ENCODE measurements around the gene SEPTIN10.
A peak's percentile ranks its signal among the peaks of the same experiment; 100 is the strongest.

Gene SEPTIN10

DNA sequence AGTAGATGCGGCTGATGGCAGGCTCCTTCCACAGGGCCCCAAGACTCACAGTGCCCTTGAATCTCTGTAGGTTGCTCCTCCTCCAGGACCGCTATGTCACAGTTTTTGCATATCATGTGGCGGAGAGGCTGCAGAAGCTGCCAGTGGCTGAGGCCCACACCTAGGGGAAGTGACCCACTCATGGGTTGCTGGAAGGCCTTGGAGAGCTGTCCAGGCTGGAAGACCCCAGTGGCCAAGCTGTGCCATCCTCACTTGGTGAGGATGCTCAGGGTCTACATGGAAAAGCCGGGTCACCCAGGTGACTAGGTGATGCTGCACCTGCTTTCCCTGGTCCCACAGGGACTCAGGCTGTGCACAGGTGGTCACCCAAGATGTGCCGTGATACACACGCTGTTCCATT is 90.6 kb downstream of the SEPTIN10 start:
- DNase-seq (ENCODE audit: low read depth in 2 of 2): no peak

DNA sequence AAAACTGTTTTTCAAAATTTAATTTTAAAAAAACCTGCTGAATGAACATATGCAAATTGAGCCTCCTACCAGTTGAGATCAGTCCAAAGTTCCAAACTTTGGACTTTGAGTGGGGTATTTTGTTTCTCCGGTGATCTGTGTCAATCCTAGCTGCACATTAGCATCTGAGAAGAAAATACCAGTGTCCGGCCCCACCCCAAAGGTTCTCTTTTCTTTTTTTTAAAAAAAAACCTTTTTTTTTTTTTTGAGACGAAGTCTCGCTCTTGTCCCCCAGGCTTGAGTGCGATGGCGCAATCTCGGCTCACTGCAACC is 91.7 kb downstream of the SEPTIN10 start:
- no peak for DNase-seq (ENCODE audit: low read depth in 2 of 2)

DNA sequence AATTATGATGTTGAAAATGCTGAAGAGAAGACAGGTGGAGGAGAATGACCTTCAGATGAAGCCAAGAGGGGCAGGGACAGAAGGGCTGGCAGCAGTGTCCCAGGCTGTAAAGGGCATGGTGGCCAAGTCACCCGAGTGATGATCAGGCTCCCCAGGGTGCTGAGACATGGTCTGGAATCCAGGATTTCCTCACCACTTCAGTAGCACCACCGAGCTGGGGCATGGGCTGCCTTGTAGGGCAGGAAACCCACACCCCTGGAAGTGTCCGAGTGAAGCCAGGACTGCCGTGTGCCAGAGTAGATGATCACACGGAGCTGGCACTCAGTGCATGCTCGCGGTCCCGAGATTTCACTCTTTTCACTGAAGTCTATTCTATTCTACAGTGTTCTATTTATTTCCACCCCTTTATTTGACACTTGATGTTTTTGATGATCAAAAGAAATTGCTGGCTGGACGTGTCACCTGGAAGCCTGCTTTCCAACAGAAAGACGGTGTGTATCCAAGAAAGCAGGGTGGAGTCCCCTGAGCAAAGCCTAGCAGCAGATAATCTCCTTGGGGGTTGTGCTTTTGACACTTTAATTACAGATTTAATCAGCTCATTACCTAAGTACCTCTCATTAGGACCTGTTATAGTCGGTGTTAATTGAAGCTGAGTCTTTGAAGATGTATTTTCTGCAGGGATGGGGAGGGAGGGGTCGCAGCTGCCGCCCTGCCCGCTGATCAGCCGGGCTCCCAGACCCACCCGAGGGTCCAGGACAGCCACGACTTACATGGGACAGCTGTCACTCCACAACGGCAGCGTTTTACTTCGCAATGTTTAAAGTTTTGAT is 92.3 kb downstream of the SEPTIN10 start:
- DNase-seq (ENCODE audit: low read depth in 2 of 2): no peak

DNA sequence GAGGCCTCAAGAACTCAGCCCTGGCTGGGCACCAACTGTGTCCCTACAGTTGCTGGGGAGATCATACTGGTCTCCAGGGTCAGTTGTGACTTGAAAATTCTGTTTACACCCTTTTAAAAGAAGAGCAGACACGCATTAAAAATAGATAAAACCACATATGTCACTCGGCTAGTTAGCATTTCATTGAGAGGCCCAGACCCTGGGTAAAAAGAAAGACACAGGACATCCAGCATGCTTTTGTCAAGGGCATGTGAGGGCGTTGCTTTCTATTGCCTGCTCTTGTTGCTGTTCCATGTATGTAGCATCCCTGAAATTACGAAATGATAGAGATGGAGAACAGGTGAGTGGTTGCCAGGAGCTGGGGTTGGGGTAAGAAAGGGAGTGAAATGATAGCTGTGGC is 94.3 kb downstream of the SEPTIN10 start:
- no peak for DNase-seq (ENCODE audit: low read depth in 2 of 2)

DNA sequence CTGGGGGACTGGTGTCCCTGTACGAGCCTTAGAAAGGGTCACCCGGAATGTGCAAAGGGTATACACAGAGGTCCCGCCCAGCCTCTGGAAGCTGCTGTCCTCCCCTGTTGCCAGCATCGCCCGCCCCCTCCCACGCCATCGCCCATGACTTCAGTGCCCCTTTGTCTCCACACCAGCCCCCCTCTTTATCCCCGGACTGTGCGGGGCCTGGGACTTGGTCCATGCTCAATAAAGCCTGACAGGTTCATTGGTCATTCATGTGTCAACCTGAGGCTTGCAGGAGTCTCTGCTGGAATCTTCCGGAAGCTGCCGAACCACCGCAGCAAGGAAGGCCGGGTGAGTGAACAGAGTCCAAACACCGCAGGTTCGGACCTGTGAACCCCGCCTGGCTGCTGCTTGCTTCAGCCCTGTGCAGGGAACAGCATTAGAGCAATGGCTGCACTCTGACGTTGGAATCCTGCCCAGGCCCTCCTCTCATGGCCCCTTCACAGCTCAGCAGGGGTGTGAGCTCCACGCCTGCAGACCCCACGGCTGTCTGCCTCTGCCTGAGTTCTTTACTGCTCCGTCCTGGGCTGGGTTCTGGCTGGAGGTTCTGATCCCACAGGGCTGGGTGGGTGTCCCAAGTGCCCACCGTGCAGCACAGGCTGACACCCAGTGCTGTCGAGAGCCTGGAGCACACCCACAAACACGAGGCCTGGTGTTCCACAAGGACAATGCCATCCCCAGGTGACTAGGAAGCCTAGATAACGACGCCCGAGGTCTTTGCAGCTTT is 96.5 kb downstream of the SEPTIN10 start:
- DNase-seq (ENCODE audit: low read depth in 2 of 2): no peak

DNA sequence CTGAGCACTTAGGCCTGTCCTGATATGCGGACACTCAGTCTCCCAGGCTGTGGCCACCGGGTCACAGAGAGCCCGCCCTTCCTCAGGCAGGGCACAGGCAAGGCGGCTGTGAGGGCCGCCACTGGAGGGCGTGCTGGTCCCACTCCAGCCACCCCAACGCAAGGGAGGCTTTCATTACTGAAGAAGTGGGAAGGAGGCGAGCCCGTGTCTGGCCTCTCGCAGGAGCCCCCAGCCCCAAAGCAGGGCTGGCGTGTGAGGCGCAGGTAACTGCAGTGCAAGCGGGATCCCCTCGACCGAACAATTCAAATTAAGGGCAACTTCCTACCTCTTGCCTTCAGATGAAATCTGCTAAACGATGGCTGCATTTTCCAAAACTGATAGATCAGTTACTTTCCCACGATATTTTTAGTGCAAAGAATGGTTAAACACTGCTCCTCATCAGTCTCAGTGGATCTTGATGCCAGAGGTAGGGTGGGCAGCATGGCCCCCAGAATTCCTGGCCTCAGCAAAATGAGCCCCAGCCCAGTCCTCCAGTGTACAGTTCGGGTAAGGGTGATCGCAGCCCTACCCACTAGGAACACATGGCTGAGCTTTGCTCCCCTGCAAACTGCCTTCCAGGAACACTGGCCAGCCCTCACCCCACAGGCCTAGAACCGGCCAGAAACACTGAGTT is 97.2 kb downstream of the SEPTIN10 start:
- no peak for DNase-seq (ENCODE audit: low read depth in 2 of 2)

DNA sequence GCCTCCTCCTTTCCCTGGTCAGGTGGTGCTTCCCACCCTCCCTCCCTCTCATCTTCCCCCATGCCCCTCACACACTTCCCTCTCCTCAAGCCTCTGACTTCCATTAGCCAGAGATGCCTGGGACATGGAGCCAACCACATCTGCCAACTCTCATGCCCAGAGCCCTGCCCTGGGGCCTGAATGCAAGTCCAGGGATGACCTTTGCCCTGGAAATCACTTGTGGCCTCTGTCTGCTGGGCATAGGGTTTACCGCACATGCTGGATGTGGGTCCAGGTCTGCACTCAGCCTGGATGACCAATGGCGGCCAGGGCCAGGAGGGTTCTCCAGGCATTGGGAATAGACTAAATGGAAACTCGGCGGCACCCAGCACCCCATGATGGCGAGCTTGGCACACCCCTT is 98.9 kb downstream of the SEPTIN10 start:
- DNase-seq (ENCODE audit: low read depth in 2 of 2): no peak

DNA sequence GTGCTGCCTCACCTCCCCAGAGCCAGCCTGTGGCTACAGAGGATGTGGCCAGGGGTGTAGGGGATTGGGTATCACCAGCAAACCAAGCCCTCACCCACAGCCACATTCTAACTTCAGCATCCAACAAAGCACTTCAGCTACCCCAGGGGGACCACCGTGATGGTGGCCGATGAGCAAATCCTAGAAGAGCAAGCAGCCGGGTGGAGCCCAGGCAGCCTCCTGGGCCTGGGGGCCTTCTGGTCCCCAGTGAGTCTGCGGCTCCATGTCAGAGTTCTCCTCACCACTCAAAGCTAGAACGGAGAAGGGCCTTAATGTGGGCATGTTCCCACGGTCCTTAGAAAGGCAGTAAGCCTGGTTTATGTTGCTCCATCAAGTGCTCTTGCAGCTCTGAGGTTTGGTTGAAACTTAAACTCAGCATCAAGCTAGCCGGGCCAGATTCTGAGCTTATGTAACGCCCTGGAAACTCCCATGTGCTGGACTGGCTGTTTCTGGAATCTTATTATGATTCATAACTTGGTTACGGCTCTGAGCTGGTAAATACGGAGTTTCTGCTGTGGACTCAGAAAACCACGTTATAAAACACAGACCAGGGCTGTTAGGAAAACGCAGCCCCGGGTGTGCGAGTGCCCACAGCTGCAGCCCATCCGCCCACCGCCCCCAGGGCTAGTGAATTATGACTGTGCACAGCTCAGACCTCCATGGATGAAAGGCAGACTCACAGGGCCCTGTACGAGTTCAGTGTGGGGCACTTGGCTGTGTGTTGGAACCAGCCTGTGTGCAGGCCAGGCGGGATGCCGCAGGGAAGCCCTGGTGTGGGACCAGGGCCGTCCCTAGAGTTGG is 99.8 kb downstream of the SEPTIN10 start:
- no peak for DNase-seq (ENCODE audit: low read depth in 2 of 2)

DNA sequence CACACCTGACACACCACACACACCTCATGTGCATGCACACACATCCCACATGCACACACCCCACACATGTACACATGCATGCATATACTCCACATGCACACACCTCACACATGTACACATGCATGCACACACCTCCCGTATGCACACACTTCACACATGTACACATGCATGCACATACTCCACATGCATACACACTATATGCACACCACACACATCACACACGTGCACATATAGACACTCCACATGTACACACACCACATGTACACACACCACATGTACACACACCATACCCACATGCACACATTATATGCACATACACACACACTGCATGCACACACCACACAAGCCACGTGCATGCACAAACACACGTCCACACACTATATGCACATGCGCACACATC is 100.5 kb downstream of the SEPTIN10 start:
- no peak for DNase-seq (ENCODE audit: low read depth in 2 of 2)

DNA sequence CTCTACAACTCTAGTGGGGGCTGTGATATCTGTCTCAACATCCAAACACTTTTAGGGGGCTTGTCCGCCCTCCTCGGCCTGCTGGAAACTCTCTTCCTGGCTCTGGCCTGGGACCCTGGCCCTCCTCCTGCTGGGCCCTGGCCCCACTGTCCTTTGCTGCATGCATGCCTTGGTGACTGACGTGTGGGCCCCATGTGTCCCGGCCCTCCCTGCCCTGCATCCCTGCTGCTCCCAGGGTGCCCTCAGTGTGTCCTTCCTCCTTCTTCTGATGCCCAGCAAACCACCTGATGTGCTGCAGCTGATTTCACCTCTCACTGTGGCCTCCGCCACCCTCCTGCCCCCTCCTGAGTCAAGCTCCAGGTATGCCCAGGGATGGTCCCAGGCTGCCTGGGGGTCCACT is 101.7 kb downstream of the SEPTIN10 start:
- no peak for DNase-seq (ENCODE audit: low read depth in 2 of 2)

DNA sequence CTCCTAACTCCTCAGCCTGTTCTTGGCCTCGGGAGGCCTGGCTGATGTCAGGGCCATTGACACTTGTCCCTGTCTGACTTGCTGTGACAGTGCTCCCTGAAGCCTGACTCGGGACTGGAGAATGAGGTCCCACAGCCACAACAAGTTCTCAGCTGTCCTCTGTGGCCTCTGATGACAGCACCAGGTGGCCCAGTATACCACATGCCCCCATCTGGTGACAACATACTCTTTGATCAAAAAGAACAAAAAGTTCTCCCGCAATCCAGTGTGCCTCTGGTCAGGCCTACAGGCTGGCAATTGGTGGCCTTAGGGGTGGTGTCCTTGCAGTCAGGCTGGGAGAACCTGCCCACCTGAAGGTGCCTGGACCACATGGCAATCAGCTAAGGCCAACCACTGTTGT is 102.6 kb downstream of the SEPTIN10 start:
- no peak for DNase-seq (ENCODE audit: low read depth in 2 of 2)

DNA sequence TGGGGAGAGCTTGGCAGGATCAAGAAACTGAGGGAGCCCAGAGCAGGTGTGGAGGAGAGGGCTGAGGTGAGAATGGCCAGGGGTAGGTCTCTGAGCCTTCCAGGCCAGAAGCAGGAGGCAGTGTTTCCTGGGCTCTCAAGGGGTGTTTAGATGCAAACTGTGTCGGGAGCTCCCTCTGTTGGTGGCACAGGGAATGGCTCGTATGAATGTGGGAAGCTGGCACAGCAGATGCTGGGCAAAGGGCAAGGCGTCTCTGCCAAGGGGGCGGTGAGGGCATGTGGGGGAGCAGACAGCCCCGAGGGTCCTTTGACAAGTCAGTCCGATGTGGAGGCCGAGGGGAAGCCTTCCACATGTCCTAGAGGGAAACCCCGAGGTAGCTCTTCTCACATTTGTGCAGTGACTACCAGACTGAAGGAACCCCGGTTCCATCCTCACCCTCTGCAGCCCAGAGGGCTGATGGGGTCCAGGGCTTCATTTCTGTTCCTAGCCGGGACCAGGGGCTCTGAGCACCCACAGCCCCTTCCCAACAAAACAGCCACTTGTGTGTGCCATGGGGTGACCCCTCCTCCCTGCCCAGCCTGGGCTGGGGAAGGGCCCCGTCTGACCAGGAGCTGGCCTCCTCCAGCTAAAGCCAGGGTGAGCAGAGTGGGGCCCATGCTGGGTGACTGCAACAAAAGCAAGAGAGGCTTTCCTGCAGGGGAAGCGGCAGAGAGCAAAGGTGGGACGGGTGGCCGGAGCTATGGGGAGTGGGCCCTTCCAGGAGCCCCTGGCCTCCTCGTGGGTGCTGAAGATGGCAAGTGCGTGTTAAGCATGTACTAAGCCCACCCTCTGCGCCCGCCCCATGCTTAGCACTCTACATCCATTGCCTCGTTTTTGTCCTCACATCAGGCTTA is 103.4 kb downstream of the SEPTIN10 start:
- peak; percentile 48 to 50 for DNase-seq (ENCODE audit: low read depth in 2 of 2)

DNA sequence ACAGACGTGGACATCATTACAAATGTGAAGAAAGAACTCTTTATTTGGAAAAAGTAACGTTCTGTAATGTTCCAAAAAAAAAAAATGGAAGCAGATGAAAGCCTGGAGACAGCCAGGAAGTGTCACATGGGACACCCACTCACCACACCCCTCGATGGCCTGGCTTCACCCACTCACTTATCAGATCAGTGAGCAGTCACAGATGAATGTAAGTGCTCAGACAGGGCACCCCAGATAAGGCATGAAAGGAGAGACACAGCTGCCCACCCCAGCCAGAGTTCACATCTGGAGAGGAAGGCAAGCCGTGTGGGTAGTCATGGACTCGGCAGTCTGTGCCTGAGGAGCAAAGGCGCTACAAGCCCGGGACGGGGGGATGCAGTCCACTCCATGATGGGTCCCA is 105.2 kb downstream of the SEPTIN10 start:
- DNase-seq (ENCODE audit: low read depth in 2 of 2): no peak

DNA sequence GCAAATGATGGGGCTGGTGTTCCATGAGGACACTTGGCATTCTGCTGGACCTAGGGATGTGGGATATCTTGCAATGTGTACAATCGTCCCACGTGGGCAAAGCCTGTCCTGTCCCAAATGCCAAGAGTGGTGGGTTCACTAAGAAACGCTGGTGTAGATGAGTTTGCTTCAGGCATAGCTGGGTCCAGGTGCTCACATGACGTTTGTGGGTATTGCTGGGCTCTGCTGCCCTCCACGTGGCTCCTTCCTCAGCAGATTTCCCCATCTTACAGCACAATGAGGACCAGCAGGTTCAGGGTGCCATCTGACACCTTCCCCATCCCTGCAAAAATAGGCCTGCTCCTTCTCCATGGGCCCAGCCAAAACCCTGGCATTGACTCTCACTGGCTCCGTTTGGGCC is 105.9 kb downstream of the SEPTIN10 start:
- DNase-seq (ENCODE audit: low read depth in 2 of 2): no peak

DNA sequence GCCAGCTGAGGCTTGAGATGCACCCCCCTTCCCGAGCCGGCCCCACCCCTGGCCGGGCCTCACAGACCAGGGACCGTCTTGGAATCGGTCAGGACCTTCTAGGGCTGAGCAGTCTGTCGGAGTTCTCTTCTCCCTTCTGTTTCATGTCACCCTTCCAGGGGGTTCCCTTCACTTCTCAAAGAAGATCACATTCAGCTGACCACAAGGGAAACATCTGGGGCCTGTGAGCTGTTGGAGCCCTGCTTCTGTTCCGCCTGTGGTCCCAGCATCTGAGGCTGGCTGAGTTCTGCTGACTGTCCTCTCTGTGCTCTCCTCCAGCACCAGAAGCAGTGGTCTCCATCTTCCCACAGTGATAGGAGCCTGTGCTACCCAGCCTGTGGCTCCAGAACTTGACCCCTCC is 106.5 kb downstream of the SEPTIN10 start:
- no peak for DNase-seq (ENCODE audit: low read depth in 2 of 2)

DNA sequence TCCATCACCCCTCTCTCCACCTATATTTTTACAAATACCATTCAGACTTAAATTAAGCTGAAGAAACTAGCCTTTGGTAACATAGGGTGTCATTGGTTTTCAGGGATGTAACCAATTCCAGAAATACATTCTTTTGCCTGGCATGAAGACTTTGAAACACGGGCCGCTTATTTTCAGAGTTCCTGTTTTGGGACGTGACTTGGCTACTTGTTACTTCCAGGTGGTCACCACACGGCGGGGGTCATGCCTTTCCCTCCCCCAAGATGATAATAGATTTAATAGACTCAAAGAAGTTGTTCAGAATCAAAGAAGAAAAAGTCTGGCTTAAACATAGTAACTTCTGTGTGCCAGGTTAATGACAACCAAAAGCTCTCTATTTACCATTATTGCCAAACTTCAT is 110.6 kb downstream of the SEPTIN10 start:
- DNase-seq (ENCODE audit: low read depth in 2 of 2): no peak

DNA sequence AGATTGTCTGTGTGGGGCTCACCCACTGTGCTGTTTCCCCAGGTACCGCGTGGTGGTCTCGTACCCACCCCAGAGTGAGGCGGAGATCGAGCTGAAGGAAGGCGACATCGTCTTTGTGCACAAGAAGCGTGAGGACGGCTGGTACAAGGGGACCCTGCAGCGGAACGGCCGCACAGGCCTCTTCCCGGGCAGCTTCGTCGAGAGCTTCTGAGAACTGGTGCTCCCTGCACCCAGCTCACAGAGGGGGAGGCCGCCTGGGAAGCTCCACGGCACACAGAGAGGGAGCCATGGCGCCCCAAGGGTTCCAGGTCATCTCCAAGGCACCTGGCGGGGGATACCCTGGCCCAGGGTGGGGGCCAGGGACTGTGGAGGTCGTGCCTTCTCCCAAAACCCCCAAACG is 112.3 kb downstream of the SEPTIN10 start:
- no peak for DNase-seq (ENCODE audit: low read depth in 2 of 2)

DNA sequence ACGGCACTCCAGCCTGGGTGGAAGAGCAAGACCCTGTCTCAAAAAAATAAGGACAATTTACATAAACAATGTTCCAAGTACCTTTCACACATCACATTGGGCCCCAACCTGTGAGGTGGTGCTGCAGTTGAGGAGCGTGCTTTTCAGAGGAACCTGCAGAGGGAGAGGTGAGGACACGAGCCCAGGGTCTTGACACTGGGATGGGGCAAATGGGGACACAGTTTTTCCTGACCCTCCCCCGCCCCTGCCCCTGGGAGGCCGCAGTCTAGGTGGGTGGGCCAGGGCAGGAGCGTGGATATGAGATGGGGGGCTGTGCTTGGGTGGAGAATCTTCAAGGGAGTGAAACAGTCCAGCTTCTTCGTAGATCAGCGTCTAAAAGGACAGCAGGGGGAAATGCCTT is 112.9 kb downstream of the SEPTIN10 start:
- DNase-seq (ENCODE audit: low read depth in 2 of 2): no peak

DNA sequence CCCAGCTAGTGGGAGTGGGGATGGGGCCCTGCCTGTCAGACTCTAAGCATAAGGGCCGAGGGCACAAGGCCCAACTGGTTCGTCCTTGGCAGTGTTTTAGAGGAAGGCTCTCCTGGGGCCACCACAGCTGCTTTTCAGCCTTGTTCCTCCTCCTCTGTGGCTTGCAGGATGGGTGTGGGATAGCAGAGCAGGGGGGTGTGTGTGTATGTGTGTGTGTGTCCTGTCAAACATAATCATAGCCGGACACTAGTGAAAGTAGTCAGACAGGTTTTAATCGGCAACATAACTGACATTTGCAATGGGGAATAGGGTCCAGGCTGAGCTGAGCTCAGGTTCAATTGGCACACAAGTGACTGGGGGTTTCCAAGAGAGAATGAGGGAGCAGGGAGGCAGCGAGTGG is 114.2 kb downstream of the SEPTIN10 start:
- DNase-seq (ENCODE audit: low read depth in 2 of 2): no peak

DNA sequence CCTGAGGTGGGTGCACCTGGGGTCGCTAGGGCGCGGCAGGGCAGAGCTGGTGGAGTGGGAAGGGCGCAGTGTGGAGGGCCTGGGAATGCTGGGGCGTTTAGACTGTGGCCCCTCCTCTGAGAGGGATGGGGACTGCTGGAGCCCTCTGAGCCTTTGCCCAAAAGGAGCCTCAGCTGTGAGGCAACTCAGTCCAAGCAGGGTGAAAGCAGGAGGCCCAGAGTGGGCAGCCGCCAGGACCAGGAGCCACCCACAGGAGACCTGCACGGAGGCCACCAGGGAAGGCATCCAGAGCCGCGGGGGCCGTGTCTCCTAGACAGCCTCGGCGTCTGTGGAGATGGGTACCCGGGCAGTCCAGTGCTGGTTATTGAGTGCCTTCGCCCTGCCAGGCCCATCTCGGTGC is 114.9 kb downstream of the SEPTIN10 start:
- DNase-seq (ENCODE audit: low read depth in 2 of 2): no peak

Measured in activated CD8-positive, alpha-beta memory T cell treated with anti-CD3 and anti-CD28 coated beads for 4 hours (primary cell).